HG03575 (cell line): ENCODE results near the gene NMT1.

ENCODE experiments used
- ATAC-seq: cut with Tn5 transposase; IDR thresholded peaks from one replicate; pipeline ENCODE4 v1.9.1; 2021; ENCODE audit not compliant: unreplicated experiment, insufficient number of reproducible peaks, low FRiP score; ENCODE audit errors: extremely low read depth

NMT1 gene

DNA sequence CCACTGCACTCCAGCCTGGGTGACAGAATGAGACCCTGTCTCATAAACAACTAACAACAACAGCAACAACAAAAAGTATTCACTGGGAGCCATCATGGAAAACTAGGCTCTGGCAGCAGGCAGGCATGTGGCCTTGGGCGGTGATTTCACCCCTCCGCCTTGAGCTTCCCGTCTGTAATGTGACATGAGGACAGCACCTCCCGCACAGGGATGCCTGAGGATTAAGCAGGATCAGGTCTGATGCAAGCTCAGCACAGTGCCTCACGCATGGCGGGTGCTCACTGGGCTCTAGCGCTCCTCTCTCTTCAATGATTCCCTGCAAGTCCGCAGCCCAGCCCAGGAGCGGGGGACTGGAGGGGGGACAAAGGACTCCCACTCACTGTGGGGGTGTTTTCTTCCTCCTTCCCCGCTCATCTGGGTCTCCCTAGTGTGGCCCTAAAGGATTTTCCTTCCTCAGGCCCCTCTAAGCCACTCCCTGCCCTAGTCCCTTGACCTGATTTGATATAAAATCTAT, 68.4 kb downstream of the NMT1 start:
- no peak for ATAC-seq

DNA sequence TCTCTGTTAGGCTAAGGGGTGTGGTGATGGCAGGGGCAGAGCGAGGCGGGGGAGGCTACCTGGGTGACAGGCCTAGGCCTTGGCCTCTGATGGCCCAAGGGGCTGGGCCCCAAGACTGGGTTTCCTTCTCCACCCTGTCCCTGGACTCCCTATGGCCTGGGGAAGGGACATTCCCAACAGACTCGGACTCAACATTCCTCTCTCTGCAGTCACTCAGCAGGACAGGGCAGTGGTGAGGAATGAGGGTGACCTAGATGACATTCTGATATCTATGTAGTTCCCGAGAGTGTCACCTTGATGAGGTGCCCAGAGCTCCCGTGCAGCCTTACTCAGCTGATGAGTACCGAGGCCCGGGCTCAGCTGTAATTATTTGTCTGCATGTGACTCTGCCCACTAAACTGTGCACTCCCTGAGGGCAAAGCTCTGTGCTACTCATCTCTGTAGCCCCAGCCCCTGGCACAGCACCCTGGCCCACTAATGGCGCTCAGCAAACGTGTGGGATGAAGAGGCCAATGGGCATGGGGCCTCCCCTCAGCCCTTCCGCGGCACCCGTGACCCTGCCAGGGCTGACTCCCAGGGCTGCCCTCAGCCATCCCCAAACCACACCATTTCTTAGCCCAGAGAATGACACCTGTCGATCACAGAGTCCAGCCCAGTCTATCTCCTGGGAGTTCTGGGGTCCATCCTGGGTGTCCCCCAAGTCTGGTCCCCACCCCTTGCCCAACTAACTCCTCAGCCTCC, 69.0 kb downstream of the NMT1 start:
- no peak for ATAC-seq

DNA sequence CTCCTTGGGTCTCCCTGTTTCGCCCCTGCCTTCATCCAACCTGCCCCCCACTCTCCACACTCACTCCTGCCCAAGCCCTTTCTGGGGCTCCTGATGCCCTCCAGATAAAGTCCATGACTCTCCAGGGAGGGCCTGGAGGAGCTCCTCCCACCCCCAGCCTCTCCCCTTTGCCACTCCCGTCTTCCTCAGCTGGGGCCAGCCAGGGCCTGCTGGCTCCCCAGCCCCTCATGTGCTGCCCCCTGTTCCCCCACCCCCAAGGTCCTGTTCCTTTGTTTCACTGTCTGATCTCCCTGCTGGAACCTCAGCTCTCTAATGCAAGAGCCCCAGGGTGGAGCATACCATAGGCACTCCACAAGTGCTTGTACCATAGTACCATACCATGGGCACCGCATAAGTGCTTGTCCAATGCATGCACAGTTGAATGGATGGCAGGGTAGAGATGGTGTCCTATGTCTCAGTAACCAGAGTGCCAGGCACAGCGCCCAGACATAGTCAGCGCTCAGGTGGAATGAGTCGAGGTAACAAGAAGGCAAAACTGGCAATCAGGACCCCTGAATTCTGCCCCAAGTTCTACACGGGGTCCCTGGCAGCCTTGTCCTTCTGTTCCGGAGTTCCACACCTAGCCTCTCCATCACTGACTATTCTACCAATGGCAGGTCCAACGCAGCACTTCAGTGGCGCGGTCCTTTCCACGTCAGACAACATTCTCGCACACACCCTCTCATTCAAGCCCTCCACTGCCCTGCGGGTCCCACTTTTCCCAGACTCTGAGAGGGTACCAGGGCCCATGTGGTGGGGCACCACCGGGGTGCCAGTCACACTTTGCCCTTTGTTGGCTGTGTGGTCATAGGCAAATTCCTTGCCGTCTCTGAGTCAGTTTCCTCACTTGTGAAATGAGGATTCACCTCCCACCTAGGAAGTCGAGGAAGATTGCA, 69.8 kb downstream of the NMT1 start:
- ATAC-seq = no peak

DNA sequence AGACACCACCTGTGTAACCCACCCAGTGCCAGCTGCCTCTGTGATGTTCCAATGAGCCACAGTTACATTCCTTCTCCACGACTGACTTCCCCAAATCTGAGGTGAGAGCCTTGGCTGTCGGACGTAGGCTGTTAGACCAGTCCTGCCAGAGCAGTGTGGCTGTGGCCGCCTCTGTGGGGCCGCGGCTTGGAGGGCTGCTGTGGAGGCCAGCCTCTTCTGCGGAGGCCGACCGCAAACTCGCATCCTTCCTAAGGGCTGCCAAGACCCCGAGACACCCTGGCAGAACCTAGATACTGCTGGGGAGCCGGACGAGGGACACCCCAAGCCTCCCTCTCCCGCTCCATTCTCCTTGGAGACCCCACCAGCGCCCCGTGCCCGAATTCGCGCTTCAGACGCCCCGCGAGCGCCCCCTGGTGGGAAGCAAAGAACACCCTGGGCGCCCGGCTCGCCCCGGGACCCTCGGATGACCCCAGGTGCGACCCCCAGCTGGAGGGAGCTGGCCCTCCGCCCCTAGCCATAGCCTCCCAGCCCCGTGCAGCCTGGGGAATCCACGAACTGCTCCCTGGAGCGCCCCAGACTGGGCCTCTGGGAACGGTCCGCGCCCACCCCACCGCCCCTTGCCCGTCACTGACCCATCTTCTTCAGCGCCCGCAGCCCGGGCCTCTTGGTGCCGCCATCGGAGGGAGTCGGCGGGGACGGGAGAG, 70.7 kb downstream of the NMT1 start:
- ATAC-seq = no peak

DNA sequence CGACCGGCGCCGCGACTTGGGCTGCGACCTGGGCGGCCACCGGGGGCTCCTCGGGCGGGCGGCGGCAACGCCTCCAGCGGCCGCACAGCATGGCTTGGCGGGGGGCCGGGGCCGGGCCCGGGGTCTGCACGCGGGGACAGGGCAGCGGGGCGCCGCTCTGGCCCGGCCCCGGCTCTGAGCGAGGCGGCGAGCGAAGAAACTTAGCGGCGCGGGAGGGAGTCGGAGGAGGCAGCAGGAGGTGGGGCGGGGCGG, 71.1 kb downstream of the NMT1 start, which contains the start of gene PLCD3:
TSS of gene PLCD3 (minus strand) at position 196 of the 252 bp plus-strand sequence. CDS start at position 91, 105 bp downstream.
- no peak for ATAC-seq

DNA sequence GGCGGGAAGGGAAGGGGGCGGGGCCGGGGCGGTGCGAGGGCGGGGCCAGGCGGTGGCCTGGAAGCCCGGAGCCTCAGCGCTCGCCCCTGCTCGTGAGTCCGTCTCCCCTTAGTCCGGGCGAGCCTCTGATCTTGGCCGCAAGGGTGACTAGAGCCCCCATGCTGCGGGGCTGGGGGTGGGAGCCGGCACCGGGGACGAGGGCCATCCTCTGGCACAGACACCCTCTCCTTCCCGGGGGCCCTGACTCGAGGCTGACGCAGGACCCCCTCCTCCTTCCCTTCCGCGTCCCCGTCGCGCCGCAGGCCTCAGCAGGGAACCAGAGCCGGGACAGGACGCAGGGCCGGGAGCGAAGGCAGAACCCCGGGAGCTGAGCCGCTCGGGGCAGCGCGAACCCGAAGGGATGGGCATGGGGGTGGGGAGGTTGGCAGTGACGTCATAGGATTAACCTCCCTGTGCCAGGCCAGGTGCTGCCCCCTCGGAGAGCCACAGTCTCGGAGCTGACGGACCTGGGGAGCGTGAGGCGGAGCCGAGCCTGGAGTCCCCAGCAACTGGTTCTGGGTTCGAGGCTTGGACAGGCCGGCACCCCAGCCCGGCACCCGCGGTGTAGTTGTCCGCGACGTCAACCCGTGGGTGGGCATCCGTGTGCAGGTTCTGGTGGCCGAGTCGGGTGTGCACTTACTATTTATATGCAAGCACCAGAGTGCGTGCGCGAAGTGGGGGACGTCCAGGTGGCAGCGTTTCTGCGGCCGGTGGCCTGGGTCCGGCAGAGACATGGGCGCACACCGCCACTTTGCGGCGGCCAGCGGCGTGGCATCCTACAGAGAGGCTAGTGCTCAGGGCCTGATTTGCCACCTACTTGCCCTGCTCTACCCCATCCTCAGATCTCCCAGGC, 71.7 kb downstream of the NMT1 start:
- no peak for ATAC-seq

DNA sequence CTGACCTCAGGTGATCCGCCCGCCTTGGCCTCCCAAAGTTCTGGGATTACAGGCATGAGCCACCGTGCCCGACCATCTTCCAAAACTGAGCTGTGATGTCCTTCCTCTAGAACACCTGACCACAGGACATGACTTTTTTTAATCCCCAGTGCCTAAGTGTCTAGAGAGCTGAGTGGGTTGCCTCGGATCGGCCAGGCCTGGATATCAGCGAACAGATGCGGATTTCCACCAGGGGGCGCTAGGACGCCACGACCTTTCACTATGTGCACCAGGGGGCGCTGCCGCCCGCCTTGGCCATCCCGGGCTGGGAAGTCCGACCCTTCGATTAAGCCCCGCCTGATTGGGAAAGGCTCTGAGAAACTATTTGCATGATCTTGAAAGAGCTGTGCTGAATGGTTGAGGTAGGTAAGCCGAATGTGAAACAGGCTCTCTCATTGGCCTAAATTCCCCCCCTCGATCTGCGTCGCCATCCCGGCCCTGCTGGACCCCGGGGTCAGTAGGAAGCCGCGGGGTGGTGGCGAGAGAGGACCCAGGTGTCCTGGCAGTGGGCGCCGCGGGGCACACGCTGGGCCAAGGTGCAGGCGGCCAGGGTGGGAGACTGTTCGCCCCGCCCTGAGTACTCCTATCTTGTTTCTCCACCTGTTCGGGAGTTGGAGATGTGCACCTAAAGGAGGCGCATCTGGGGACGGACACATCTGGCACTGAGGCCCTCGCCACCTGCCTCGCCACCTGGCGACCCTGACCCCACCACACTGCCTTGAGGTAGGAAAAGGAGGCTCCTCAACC, 74.3 kb downstream of the NMT1 start, which contains the start of gene ACBD4:
TSS of gene ACBD4 (plus strand) at position 496 of the 786 bp plus-strand sequence. CDS start 458 bp downstream, outside the sequence.
- peak; percentile 79 for ATAC-seq

DNA sequence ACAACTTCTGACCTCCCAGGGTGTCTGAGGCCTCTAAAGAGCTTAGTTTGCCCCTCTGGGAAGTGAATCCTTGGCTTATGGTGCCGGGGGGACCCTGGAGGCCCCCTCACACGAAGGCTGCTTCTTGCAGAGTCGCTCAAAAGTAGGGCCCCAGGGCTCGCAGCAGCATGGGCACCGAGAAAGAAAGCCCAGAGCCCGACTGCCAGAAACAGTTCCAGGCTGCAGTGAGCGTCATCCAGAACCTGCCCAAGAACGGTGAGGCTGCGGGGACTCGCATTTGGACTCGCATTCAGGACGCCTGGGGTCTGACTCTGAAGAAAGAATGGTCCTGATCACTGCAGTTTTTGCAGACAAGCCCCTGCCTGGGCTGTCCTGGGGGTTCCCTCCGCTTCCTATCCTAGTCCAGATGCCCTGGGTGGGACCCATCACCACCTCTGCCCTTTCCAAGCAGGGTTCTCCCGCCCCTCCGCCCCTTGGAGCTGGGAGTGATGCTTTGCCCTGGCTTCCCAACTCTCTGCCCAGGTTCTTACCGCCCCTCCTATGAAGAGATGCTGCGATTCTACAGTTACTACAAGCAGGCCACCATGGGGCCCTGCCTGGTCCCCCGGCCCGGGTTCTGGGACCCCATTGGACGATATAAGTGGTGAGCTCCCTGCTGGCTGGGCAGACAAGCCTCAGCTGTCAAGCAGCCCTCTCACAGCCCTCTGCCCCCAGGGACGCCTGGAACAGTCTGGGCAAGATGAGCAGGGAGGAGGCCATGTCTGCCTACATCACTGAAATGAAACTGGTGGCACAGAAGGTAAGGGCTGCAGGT, 75.1 kb downstream of the NMT1 start:
- ATAC-seq = no peak

DNA sequence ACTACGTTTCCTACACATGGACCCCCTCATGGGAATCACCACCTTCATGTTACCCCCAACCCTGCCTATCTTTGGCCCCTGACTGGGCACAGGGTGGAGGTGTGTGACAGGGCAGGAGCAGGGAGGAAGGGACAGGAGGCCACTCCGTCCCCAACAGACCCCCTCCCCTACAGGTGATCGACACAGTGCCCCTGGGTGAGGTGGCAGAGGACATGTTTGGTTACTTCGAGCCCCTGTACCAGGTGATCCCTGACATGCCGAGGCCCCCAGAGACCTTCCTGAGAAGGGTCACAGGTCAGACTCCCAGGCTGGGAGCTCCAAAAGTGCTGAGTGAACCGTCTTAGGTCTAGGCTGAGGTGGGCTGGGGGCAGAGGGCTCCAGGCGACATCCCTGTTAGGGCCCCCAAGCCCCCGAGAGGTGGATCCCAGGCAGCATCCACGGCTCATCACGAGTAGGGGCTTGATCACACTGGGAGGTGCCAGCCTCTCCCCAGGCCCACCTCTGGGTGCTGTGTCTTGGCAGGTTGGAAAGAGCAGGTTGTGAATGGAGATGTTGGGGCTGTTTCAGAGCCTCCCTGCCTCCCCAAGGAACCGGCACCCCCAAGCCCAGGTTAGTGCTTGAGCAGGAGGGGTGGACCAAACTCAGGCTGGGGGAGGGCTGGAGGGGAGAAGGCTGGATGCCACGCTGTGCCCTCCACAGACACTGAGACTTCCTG, 75.9 kb downstream of the NMT1 start:
- ATAC-seq = no peak

DNA sequence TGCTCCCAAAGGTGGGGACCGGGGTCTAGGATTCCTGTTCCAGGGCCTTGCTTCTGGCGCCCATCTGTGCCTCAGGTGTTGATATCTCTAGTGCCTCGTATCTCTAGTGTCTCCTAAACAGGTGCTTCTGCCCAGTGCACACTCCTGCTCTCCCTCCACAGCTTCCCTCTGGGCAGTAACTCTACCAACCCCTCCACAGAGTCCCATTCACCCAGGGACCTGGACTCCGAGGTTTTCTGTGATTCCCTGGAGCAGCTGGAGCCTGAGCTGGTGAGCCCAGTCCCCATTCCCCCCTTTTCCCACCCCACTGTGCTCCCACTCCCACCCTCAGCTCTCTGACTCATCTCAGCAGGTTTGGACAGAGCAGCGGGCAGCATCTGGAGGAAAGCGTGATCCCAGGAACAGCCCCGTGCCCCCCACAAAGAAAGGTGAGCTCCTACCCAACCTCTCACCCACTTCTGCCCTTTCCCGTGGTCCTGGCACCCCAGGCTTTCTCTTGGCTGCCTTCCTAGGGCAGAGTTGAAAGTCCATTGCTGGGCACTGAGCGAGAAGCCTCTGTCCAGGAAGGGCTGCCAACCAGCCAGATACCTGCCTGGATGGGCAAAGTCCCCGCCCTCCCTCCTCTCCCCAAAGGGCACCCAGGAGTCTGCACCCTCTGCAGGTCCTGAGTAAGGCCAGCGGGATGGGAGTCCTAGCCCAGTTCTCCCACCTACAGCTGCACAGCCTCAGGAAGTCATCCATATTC, 76.6 kb downstream of the NMT1 start:
- no peak for ATAC-seq

DNA sequence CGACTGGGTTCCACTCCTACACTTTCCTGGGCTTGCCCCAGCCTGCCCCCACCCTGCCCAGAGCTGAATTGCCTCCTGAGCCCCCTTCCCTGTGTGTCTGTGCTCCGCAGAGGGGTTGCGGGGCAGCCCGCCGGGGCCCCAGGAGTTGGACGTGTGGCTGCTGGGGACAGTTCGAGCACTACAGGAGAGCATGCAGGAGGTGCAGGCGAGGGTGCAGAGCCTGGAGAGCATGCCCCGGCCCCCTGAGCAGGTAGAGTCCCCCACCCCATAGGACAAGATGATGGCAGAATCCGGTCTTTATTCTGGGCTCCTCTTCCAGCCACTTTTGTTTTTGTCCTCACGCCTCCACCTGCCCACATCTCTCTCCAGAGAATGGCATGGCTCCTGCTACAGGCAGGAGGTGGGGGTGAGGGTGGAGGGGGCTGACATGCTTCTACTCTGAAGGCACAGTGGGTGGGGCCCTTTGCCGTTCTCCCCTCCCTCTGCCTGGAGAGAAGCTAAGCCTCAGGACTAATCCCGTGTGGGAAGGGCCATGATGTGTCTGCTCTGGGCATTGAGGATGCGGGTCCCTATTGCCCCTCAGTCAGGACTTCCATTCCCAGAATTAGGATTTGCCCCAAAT, 77.9 kb downstream of the NMT1 start:
- no peak for ATAC-seq

DNA sequence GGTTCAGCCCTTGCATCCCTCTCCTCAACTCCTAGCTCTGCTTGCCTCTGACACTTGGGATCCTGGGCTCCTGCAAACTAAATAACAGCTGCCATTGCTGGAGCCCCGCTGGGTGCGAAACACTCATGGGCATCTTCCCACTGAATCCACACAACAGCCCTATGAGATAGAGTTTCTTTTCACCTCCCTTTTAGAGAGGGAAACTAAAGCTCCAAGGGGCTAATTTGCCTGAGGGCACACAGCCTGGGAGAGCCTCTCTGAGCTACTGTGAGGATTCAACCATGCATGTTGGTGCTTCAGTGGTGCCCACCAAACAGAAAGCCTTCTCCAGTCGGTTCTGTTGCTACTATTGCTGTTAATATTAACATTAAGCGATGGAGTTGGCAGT, 78.4 kb downstream of the NMT1 start:
- no peak for ATAC-seq

DNA sequence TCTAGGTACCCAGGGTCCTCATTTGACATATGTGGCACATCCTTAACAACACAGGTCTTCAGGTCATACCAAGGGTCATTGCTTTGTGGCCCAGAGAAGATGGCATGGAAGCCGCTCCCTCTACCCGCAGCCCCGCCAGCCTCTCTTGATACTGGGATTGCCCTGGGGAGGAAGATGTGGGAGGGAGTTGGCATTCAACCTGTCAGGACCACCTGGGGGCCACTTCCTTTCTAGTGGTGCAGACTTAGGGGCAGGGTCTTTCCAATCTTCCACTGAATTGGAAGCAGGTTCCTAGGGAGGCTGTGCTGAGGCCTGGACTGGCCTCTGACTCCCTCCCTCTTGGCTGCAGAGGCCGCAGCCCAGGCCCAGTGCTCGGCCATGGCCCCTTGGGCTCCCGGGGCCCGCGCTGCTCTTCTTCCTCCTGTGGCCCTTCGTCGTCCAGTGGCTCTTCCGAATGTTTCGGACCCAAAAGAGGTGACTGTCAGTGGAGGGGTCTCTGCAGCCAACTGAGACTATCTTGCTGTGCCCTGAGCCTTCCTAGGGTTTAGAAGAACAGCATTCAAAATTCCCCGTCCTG, 82.1 kb downstream of the NMT1 start:
- ATAC-seq = no peak

DNA sequence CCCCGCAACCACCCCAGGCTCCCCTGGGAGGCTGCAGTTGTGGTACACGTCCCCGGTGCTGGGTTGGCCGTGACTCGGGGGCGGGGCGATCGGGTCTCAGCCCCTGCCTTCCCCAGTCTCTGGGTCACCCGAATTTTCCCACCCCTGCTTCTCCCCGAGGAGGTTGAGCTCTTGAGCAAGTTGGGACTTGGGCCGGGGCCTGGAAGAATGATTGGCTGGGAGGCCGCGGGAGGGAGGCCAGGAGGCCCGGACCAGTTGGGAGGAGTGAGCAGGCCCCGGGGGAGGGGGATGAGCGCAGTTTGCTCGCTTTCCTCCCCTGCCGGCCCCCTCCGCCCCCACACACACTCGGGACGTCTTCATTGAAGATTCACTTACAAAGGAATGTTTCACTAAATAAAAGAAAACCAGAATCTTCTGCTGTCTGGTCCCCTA, 82.7 kb downstream of the NMT1 start:
- ATAC-seq = no peak
